ENCODE results near the gene C6orf136.

DNA sequence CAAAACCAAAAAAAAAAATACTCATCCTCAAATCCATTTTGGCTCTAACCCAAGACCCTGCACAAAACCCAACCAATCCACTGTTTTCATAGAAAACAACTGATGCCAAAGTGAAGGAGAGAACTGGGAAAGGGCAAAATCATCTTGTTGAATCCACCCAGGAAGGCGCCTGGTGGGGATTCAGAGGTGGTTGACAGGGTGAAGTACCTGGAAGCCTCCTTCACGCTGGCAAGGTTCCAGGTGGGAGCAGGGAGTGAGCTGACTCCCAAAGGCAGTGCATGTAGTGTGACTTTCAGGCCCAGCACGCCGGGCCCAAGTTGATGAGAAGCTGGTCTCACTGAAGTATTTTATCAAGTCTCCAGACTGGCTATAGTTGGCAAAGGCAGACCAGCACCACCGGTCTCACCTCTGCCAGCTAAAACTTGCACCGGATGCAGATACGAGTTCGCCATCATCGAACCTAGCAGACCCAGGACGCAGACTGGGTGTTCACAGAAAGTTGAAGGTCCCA, 46.4 kb upstream of the C6orf136 start:
- TF ChIP-seq, protein P1, sequence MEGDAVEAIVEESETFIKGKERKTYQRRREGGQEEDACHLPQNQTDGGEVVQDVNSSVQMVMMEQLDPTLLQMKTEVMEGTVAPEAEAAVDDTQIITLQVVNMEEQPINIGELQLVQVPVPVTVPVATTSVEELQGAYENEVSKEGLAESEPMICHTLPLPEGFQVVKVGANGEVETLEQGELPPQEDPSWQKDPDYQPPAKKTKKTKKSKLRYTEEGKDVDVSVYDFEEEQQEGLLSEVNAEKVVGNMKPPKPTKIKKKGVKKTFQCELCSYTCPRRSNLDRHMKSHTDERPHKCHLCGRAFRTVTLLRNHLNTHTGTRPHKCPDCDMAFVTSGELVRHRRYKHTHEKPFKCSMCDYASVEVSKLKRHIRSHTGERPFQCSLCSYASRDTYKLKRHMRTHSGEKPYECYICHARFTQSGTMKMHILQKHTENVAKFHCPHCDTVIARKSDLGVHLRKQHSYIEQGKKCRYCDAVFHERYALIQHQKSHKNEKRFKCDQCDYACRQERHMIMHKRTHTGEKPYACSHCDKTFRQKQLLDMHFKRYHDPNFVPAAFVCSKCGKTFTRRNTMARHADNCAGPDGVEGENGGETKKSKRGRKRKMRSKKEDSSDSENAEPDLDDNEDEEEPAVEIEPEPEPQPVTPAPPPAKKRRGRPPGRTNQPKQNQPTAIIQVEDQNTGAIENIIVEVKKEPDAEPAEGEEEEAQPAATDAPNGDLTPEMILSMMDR (IDR thresholded peaks at IDR 0.05): no peak
- no peak for TF ChIP-seq POLR2A (IDR thresholded peaks at IDR 0.05)

Data from adrenal gland (tissue), 5 donors.